Neural cell (in vitro differentiated cells): ENCODE data around the gene ZNF57. TPM values are rescaled to one million over a fixed set of nuclear protein-coding genes. Genes with fewer than 3 reads are reported as not detected.

Source experiments
- H2AFZ ChIP-seq: fragments of 200-600, 300-800 bp; sonication (generic), shearing (Covaris generic); 2 replicates; pipeline ENCODE4 v1.6.0; 2014; ENCODE audit warnings: low read depth, mild to moderate bottlenecking, antibody characterized with exemption, low read length, moderate library complexity
- H3F3A ChIP-seq: fragments of 200-600 bp; shearing (Covaris generic); 2 replicates; pipeline ENCODE4 v1.6.1; 2016; ENCODE audit warnings: mild to moderate bottlenecking, moderate library complexity, mixed read lengths, antibody characterized with exemption, low read length; ENCODE audit not compliant: insufficient read depth, poor library complexity, severe bottlenecking
- H3K27ac ChIP-seq: fragments of 200-600, 300-800 bp; sonication (generic), shearing (Covaris generic); 2 replicates; pipeline ENCODE4 v1.5.1; 2014; ENCODE audit warnings: mild to moderate bottlenecking, low read length, moderate library complexity
- H3K27me3 ChIP-seq: fragments of 300-800, 200-600 bp; sonication (generic), shearing (Covaris generic); 2 replicates; pipeline ENCODE4 v1.6.0; 2014; ENCODE audit warnings: mild to moderate bottlenecking, low read depth, low read length, moderate library complexity; ENCODE audit not compliant: insufficient read depth
- H3K36me3 ChIP-seq: fragments of 300-800, 200-600 bp; sonication (generic), shearing (Covaris generic); 2 replicates; pipeline ENCODE4 v1.5.1; 2014; ENCODE audit warnings: mild to moderate bottlenecking, antibody characterized with exemption, low read length, moderate library complexity; ENCODE audit not compliant: insufficient read depth
- H3K4me2 ChIP-seq: fragments of 300-800, 200-600 bp; sonication (generic), shearing (Covaris generic); 2 replicates; pipeline ENCODE4 v1.6.0; 2014; ENCODE audit warnings: mild to moderate bottlenecking, low read length
- H3K4me3 ChIP-seq: fragments of 300-800, 200-600 bp; sonication (generic), shearing (Covaris generic); 2 replicates; pipeline ENCODE4 v1.5.1; 2014; ENCODE audit warnings: mild to moderate bottlenecking, low read length, moderate library complexity
- H3K79me2 ChIP-seq: fragments of 200-600 bp; shearing (Covaris generic); replicated peaks from 2 replicates; pipeline ENCODE4 v1.6.0; 2014; ENCODE audit warnings: mild to moderate bottlenecking, low read length, moderate library complexity; ENCODE audit not compliant: insufficient read depth
- H3K9ac ChIP-seq: fragments of 300-800, 200-600 bp; sonication (generic), shearing (Covaris generic); 2 replicates; pipeline ENCODE4 v1.6.1; 2016; ENCODE audit warnings: mild to moderate bottlenecking, low read length, mixed read lengths
- H3K9me2 ChIP-seq: fragments of 200-600 bp; shearing (Covaris generic); 2 replicates; pipeline ENCODE4 v1.6.1; 2016; ENCODE audit warnings: mild to moderate bottlenecking, low read length, mixed read lengths; ENCODE audit not compliant: insufficient read depth
- H3K9me3 ChIP-seq: fragments of 200-600, 300-800 bp; sonication (generic), shearing (Covaris generic); 2 replicates; pipeline ENCODE4 v1.6.1; 2016; ENCODE audit warnings: mild to moderate bottlenecking, mixed run types, low read length, moderate library complexity, mixed read lengths
- H4K20me1 ChIP-seq: fragments of 200-600 bp; shearing (Covaris generic); 2 replicates; pipeline ENCODE4 v1.6.1; 2016; ENCODE audit warnings: mild to moderate bottlenecking, mixed run types; ENCODE audit not compliant: insufficient read depth
- CTCF ChIP-seq: fragments of 450-650 bp; IDR thresholded peaks from 2 replicates; pipeline ENCODE4 v1.5.1; 2014; ENCODE audit warnings: antibody characterized with exemption, mild to moderate bottlenecking, moderate library complexity; ENCODE audit not compliant: poor library complexity, severe bottlenecking
- EP300 ChIP-seq: fragments of 450-650 bp; conservative IDR thresholded peaks from 2 replicates; pipeline ENCODE4 v1.6.1; 2014; ENCODE audit warnings: antibody characterized with exemption, mild to moderate bottlenecking, moderate library complexity; ENCODE audit not compliant: poor library complexity, severe bottlenecking
- EZH2 ChIP-seq: fragments of 200-600, 300-800 bp; shearing (Covaris generic), sonication (generic); IDR thresholded peaks from 2 replicates; pipeline ENCODE4 v1.6.1; 2014; ENCODE audit warnings: antibody characterized with exemption, low read length, borderline replicate concordance, mild to moderate bottlenecking; ENCODE audit not compliant: insufficient read depth, poor library complexity, severe bottlenecking
- MXI1 ChIP-seq: fragments of 450-650 bp; conservative IDR thresholded peaks from 2 replicates; pipeline ENCODE4 v1.6.1; 2014; ENCODE audit warnings: antibody characterized with exemption, mild to moderate bottlenecking; ENCODE audit not compliant: poor library complexity, severe bottlenecking
- POLR2AphosphoS5 ChIP-seq: IDR thresholded peaks from 2 replicates; pipeline ENCODE4 v1.6.1; 2012
- RAD21 ChIP-seq: fragments of 450-650 bp; conservative IDR thresholded peaks from 2 replicates; pipeline ENCODE4 v1.6.1; 2014; ENCODE audit warnings: antibody characterized with exemption, mild to moderate bottlenecking, moderate library complexity
- REST ChIP-seq: IDR thresholded peaks from 2 replicates; pipeline ENCODE4 v1.6.1; 2012; ENCODE audit warnings: borderline replicate concordance
- SMC3 ChIP-seq: fragments of 450-650 bp; conservative IDR thresholded peaks from 2 replicates; pipeline ENCODE4 v1.6.1; 2014; ENCODE audit warnings: antibody characterized with exemption, mild to moderate bottlenecking, moderate library complexity; ENCODE audit not compliant: poor library complexity
- TAF1 ChIP-seq: IDR thresholded peaks from 2 replicates; pipeline ENCODE4 v1.6.1; 2012; ENCODE audit warnings: low read depth
- polyA plus RNA-seq: library from polyadenylated mRNA; depleted of rRNA; stranded (reverse); fragments of >200 nt; gene quantifications from 2 replicates; pipeline ENCODE4 v1.2.3, GENCODE V29; 2014

Gene ZNF57
- polyA plus RNA-seq, 1 donor from 2014 or later = 3.0 TPM

- Histone ChIP-seq H4K20me1 (no peaks in the 10 kb centered on the region), H3K27me3 (no peaks in the 10 kb centered on the region), H3K4me3 (no peak overlapping the region), H3F3A (no peaks in the 10 kb centered on the region), H3K27ac (no peak overlapping the region), H2AFZ (no peak overlapping the region), H3K9me3 (no peaks in the 10 kb centered on the region), H3K9me2 (no peaks in the 10 kb centered on the region), H3K79me2 (no peaks in the 10 kb centered on the region), H3K36me3 (no peaks in the 10 kb centered on the region), H3K9ac (no peak overlapping the region), H3K4me2 (no peak overlapping the region)
- TF ChIP-seq EP300 (no peak), MXI1 (no peak), TAF1 (no peak), REST (no peak), CTCF (no peak), EZH2 (no peak), POLR2AphosphoS5 (no peak), SMC3 (no peak), RAD21 (no peak)
Measured at GRCh38 chr19:2866495-2867024, 34.2 kb upstream of the ZNF57 start.

- H4K20me1 ChIP-seq = no peaks in the 10 kb centered on the region
- no peaks in the 10 kb centered on the region for H3K9me3 ChIP-seq
- no peak within 1 kb of the TSS for H3K4me3 ChIP-seq
- H3K4me2 ChIP-seq = no peak within 1 kb of the TSS
- no peak within 1 kb of the TSS for H3K9ac ChIP-seq
- no peaks in the 10 kb centered on the region for H3K9me2 ChIP-seq
- no peak within 1 kb of the TSS for H2AFZ ChIP-seq
- no peaks in the 10 kb centered on the region for H3K36me3 ChIP-seq
- no peaks in the 10 kb centered on the region for H3K27me3 ChIP-seq
- H3K27ac ChIP-seq = no peak within 1 kb of the TSS
- H3K79me2 ChIP-seq = no peaks in the 10 kb centered on the region
- H3F3A ChIP-seq = no peaks in the 10 kb centered on the region
- TF ChIP-seq TAF1 = no peak
- TF ChIP-seq SMC3 = no peak
- no peak for TF ChIP-seq RAD21
Measured at GRCh38 chr19:2867025-2867991, 33.4 kb upstream of the ZNF57 start, which contains the start of gene ZNF556. Gene ZNF556, plus strand, starts transcription at chr19:2867335. Its CDS starts 87 bp downstream, at chr19:2867422.
